Upper lobe of left lung (tissue), 4 donors: ENCODE measurements around the gene KRT13.

Experiments
- CTCF ChIP-seq, 6 experiments: fragments of 450-650 bp in 4 of 6; fragments of 200-600 bp in 2 of 6; sonication (generic) in 2 of 6; IDR thresholded peaks; one replicate each; pipeline ENCODE4 v1.5.1; 2016 to 2019; ENCODE audit warnings: antibody characterized with exemption in 6 of 6
- POLR2A ChIP-seq, 4 donors: fragments of 450-650 bp; IDR thresholded peaks; one replicate each; pipeline ENCODE4 v1.5.1; 2016 to 2017; ENCODE audit warnings: antibody characterized with exemption in 4 of 4, mild to moderate bottlenecking in 2 of 4
- POLR2AphosphoS5 ChIP-seq, 2 donors: sonication (generic); formaldehyde crosslinking; IDR thresholded peaks; one replicate each; pipeline ENCODE4 v1.5.1; 2017; ENCODE audit warnings: antibody characterized with exemption in 2 of 2

GRCh38 chr17:41539071-41539492 lies 33.7 kb upstream of the KRT13 start:
- TF ChIP-seq CTCF (IDR thresholded peaks at IDR 0.05) (no peak), POLR2A (IDR thresholded peaks at IDR 0.05) (no peak), POLR2AphosphoS5 (IDR thresholded peaks at IDR 0.05) (no peak)
